ENCODE results near the gene ROGDI. TPM values are rescaled to one million over a fixed set of nuclear protein-coding genes. Genes with fewer than 3 reads are reported as not detected.

Gene ROGDI
- total RNA-seq, 1 experiment from 2014 or later, result 32.1 TPM

DNA sequence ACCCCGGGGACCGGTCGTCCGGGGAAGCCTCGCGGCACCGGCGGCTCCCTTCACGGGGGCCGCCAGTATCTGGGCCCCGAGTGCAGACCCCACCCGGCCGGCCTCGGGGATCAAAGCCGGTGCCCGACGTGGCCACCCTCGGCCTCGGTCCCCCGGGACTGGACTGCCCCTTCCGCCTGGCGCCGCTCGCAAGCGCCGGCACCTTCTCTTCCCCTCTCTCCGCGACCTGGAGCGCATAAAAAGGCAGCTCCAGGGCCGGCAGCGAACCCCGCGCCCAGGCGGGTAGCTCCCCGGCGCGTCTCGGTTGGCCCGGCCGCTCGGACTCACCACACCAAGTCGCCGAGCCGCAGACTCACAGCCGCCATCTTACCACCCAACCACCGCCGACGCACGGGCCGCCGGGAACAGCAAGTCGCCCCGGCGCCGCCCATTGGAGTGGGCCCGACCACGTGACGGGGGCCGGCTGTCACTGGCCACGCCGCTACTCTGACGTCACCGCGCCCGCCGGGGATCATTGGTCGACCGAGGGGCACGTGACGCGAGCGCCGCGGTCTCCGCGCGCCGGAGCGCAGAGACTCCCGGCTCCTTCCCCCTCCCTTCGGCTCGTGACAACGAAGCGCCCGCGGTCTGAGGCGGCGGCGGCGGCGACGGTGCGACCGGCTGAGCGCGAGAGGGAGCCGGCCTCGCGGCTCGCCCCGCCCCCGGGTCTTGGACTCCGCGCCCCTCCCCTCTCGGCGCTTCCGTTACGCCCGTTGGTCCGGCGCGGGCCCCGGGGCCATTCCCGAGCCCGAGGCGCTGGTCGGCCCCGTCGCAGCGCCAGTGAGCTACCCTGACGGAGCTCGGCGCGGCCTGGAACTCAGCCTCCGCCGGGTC is 44.7 kb upstream of the ROGDI start, which contains the start of the genes GLYR1 and UBN1 (continued):
- TF ChIP-seq, protein P1, sequence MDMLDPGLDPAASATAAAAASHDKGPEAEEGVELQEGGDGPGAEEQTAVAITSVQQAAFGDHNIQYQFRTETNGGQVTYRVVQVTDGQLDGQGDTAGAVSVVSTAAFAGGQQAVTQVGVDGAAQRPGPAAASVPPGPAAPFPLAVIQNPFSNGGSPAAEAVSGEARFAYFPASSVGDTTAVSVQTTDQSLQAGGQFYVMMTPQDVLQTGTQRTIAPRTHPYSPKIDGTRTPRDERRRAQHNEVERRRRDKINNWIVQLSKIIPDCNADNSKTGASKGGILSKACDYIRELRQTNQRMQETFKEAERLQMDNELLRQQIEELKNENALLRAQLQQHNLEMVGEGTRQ (CRISPR knock-in tag; IDR thresholded peaks at IDR 0.05), result peak; percentile 100
- peak; percentile 99 for TF ChIP-seq NFYB (CRISPR knock-in tag; conservative IDR thresholded peaks at IDR 0.05; ENCODE audit: low read depth)
- TF ChIP-seq SP1 (CRISPR knock-in tag; conservative IDR thresholded peaks at IDR 0.05), result peak; percentile 74
- TF ChIP-seq, protein P2, sequence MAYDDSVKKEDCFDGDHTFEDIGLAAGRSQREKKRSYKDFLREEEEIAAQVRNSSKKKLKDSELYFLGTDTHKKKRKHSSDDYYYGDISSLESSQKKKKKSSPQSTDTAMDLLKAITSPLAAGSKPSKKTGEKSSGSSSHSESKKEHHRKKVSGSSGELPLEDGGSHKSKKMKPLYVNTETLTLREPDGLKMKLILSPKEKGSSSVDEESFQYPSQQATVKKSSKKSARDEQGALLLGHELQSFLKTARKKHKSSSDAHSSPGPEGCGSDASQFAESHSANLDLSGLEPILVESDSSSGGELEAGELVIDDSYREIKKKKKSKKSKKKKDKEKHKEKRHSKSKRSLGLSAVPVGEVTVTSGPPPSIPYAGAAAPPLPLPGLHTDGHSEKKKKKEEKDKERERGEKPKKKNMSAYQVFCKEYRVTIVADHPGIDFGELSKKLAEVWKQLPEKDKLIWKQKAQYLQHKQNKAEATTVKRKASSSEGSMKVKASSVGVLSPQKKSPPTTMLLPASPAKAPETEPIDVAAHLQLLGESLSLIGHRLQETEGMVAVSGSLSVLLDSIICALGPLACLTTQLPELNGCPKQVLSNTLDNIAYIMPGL (CRISPR knock-in tag; IDR thresholded peaks at IDR 0.05), result peak; percentile 87; the same call in 1 of the 2 replicates
- peak; percentile 58; the same call in 1 of the 2 replicates for TF ChIP-seq ZNF232 (CRISPR knock-in tag; IDR thresholded peaks at IDR 0.05)
- TF ChIP-seq, protein P3, sequence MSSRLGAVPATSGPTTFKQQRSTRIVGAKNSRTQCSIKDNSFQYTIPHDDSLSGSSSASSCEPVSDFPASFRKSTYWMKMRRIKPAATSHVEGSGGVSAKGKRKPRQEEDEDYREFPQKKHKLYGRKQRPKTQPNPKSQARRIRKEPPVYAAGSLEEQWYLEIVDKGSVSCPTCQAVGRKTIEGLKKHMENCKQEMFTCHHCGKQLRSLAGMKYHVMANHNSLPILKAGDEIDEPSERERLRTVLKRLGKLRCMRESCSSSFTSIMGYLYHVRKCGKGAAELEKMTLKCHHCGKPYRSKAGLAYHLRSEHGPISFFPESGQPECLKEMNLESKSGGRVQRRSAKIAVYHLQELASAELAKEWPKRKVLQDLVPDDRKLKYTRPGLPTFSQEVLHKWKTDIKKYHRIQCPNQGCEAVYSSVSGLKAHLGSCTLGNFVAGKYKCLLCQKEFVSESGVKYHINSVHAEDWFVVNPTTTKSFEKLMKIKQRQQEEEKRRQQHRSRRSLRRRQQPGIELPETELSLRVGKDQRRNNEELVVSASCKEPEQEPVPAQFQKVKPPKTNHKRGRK (CRISPR knock-in tag; IDR thresholded peaks at IDR 0.05; ENCODE audit: borderline replicate concordance), result no peak
- TF ChIP-seq, protein P4, sequence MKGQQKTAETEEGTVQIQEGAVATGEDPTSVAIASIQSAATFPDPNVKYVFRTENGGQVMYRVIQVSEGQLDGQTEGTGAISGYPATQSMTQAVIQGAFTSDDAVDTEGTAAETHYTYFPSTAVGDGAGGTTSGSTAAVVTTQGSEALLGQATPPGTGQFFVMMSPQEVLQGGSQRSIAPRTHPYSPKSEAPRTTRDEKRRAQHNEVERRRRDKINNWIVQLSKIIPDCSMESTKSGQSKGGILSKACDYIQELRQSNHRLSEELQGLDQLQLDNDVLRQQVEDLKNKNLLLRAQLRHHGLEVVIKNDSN (CRISPR knock-in tag; IDR thresholded peaks at IDR 0.05), result peak; percentile 100
- TF ChIP-seq, protein P5, sequence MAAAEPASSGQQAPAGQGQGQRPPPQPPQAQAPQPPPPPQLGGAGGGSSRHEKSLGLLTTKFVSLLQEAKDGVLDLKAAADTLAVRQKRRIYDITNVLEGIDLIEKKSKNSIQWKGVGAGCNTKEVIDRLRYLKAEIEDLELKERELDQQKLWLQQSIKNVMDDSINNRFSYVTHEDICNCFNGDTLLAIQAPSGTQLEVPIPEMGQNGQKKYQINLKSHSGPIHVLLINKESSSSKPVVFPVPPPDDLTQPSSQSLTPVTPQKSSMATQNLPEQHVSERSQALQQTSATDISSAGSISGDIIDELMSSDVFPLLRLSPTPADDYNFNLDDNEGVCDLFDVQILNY (CRISPR knock-in tag; IDR thresholded peaks at IDR 0.05), result peak; percentile 76; the same call in 1 of the 2 replicates
- TF ChIP-seq JAZF1 (CRISPR knock-in tag; IDR thresholded peaks at IDR 0.05), result no peak
- peak; percentile 55; the same call in 1 of the 2 replicates for TF ChIP-seq CBFB (CRISPR knock-in tag; IDR thresholded peaks at IDR 0.05; ENCODE audit: low read depth)
- TF ChIP-seq, protein P6, sequence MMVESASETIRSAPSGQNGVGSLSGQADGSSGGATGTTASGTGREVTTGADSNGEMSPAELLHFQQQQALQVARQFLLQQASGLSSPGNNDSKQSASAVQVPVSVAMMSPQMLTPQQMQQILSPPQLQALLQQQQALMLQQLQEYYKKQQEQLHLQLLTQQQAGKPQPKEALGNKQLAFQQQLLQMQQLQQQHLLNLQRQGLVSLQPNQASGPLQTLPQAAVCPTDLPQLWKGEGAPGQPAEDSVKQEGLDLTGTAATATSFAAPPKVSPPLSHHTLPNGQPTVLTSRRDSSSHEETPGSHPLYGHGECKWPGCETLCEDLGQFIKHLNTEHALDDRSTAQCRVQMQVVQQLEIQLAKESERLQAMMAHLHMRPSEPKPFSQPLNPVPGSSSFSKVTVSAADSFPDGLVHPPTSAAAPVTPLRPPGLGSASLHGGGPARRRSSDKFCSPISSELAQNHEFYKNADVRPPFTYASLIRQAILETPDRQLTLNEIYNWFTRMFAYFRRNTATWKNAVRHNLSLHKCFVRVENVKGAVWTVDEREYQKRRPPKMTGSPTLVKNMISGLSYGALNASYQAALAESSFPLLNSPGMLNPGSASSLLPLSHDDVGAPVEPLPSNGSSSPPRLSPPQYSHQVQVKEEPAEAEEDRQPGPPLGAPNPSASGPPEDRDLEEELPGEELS (CRISPR knock-in tag; IDR thresholded peaks at IDR 0.05), result peak; percentile 60; the same call in 1 of the 2 replicates
- TF ChIP-seq, protein P7, sequence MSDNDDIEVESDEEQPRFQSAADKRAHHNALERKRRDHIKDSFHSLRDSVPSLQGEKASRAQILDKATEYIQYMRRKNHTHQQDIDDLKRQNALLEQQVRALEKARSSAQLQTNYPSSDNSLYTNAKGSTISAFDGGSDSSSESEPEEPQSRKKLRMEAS (CRISPR knock-in tag; IDR thresholded peaks at IDR 0.05), result peak; percentile 58; the same call in 1 of the 2 replicates

DNA sequence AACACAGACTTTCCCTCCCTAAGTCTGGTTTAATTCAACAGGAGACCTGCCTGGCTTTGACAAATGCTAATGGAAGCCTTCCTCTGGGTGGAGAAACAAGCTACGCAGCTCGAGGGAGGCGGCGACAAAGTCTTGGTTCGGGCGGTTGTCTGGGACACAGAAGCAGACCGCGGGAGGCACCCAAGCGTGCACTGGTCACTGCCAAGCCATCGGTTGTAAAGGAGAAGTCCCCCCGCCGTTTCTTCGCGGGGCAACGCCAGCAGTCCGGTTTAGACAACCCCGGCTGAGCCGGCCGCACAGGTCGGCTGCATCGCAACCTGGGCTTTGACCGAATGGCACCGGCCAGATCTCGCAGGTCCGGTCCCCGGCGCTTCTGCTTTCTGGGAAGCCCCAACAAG is 44.1 kb upstream of the ROGDI start:
- ChIA-PET POLR2A (interaction anchor here (2.1 kb wide), 1 partner anchor 89 kb away, joined by 4 read pairs; no protein-coding TSS in a partner anchor), CTCF (interaction anchor here (1.1 to 2.0 kb wide), 2 partner anchors 109 to 129 kb away, joined by 4 read pairs; no protein-coding TSS in a partner anchor)
- H3K4me1 Mint-ChIP-seq, result peaks cover 30% of the 10 kb centered on the region
- no peaks in the 10 kb centered on the region for H3K27me3 Mint-ChIP-seq (ENCODE audit: low read depth)
- peak overlapping the region; percentile 47 for H3K27ac Mint-ChIP-seq
- ATAC-seq (peak; percentile 6; the same call in 1 of the 2 replicates), DNase-seq (ENCODE audit: low spot score) (peak; percentile 32)
- peaks cover 33% of the 10 kb centered on the region for H3K36me3 Mint-ChIP-seq
- H3K9me3 Mint-ChIP-seq, result no peaks in the 10 kb centered on the region
- H3K4me3 Mint-ChIP-seq, result peak overlapping the region; percentile 84
- TF ChIP-seq IRF2 (CRISPR knock-in tag; IDR thresholded peaks at IDR 0.05; ENCODE audit: borderline replicate concordance, low read depth), result no peak
- TF ChIP-seq, protein P8, sequence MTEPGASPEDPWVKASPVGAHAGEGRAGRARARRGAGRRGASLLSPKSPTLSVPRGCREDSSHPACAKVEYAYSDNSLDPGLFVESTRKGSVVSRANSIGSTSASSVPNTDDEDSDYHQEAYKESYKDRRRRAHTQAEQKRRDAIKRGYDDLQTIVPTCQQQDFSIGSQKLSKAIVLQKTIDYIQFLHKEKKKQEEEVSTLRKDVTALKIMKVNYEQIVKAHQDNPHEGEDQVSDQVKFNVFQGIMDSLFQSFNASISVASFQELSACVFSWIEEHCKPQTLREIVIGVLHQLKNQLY (CRISPR knock-in tag; IDR thresholded peaks at IDR 0.05), result no peak
- no peak for TF ChIP-seq ZNF317 (CRISPR knock-in tag; IDR thresholded peaks at IDR 0.05; ENCODE audit: borderline replicate concordance, low read depth)
